Measurements from ENCODE around the gene PEX11B.

PEX11B gene

DNA sequence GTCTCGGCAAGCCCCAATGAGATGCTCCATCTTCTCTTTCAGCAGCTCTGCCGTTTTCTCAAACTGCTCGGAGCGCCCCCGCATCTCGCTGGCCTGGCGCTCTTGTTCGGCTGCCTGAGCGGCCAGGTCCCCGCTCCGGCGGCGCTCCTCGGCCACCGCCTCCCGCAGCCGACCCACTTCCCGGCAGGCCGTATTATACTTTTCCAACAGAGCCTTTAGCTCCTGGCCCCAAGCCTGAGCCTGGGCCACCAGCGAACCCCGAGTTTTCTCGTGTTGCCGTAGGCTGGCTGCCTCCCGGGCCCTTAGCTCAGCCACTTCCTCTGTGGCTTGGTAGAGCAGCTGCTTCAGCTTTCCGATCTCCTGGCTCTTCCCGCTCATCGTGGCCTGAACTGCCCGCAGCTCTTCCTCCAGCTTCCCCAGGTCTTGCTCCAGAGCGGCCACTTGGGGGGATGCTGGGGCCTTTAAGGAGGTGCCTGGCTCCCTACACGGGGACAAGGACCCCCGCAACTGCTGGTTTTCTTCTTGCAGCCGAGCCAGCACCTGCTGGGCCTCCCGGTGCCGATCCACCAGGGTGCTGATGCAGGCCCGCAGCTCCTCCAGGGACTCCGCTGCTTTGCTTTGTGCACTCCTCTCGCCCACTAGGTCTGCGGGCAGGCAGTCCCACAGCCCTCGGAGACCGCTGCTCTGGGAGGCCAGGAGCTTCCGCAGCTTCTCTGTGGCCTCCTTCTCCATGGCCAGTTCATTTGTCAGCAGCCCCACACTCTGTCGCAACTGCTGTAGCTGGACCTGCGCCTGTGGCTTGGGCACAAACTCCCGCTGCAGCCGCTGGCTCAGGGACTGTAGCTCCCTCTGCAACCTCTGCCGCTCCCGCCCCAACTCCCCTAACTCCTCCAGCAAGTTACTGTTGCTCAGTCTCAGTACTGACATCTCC is 46.3 kb downstream of the PEX11B start:
- DNase-seq (ENCODE audit: low spot score), result peak; percentile 68

DNA sequence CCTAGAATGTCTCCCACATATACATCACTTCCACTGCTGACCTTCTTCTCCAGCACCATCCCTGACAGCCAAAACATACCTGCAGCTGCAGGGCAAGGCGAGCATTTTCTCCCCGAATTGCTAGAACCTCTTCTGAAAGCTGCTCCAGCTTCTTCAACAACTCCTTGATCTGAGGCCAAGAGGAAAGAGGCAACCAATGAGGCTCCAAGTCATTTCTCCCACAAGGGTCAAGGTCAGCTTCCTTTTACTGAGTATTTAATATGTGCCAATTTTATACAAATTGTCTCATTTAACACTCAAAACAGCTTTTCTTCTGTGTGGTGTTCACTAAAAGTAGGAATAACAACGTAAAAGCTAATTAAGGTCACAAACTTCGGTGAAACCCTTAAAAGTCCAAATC is 50.3 kb downstream of the PEX11B start:
- no peak for DNase-seq (ENCODE audit: low spot score)

DNA sequence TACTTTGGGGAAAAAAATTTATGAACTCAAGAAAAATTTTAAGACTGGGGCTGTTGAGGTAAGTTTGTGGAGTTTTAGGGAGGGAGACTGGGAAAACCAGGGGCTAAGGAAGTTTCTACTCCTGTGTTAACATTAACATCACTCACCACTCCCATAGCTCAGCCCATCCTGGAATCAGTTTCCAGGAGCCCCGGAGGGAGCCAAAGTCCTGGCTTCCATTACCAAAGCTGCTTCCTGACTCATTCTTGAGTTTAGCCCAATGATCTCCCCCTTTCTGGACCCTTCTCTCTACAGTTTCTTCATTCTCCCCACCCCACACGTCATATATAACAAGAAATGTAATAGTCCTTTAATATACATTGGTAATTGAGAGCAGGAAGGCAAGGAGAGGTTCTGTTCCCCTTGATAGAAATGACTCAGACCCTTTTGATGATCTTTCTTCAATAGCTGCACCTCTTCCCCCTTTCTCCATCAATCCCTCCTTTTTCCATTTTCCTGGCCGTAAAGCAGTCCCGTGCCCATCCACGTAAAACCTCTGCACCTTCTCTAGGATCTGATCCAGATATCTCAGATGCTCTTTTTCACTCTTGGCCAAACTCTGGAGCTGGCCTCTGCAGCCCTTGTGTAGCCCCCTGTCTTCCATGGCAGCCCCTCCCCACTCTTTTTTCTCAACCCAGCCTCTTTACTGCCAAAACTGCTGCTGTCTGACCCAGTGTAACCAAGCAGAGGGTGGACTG is 55.1 kb downstream of the PEX11B start:
- no peak for DNase-seq (ENCODE audit: low spot score)
